Neuron (in vitro differentiated cells): ENCODE measurements around the gene ARHGAP19.

ENCODE experiments used
- H2AFZ ChIP-seq: one replicate; pipeline ENCODE4 v1.6.1; 2013; ENCODE audit warnings: low read depth, mild to moderate bottlenecking, inconsistent platforms, low read length, moderate library complexity
- H3K27me3 ChIP-seq: one replicate; pipeline ENCODE4 v1.6.1; 2013; ENCODE audit warnings: low read length; ENCODE audit not compliant: insufficient read depth
- H3K36me3 ChIP-seq: one replicate; pipeline ENCODE4 v1.6.1; 2013; ENCODE audit warnings: low read length; ENCODE audit not compliant: insufficient read depth
- H3K4me1 ChIP-seq: one replicate; pipeline ENCODE4 v1.6.1; 2013; ENCODE audit warnings: low read length; ENCODE audit not compliant: insufficient read depth
- H3K4me3 ChIP-seq: 2 replicates; pipeline ENCODE4 v1.5.1; 2013; ENCODE audit warnings: mild to moderate bottlenecking, low read length, moderate library complexity
- H3K9me3 ChIP-seq: one replicate; pipeline ENCODE4 v1.6.1; 2013; ENCODE audit warnings: low read length

The ARHGAP19 gene

DNA sequence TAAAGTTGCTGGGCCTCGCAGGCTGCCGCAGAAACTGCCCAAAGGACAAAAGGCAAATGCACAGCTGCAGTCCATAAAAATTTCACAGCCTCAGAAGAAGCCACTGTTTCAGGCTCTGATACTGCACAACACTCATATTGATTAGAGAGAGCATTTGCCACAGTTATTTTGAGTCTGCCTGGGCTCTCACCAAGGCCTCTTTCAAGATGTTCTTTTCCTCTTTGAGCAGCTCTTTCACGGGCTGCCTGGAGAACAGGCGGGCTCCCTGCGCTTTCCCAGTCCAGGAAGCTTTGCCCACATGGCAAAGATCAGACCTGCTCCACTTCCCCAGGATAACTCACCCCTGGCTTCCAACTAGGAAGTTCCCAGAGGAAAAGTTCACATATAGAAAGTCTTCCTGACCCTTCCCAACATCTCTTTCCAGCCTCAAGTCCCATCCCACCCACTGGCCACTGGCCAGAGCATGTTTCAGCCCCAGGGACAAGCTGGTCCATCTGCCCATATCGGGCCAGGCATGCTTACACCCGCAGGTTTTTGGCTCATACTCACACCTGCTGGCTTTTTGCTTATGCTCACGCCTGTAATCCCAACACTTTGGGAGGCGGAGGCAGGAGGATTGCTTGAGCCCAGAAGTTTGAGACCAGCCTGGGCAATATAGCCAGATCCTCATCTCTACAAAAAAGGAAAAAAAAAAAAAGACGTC, 110.0 kb downstream of the ARHGAP19 start:
- Histone ChIP-seq H2AFZ (no peak overlapping the region), H3K9me3 (no peaks in the 10 kb centered on the region), H3K36me3 (no peaks in the 10 kb centered on the region), H3K4me1 (peaks cover 52% of the 10 kb centered on the region), H3K4me3 (no peak overlapping the region), H3K27me3 (no peaks in the 10 kb centered on the region)

DNA sequence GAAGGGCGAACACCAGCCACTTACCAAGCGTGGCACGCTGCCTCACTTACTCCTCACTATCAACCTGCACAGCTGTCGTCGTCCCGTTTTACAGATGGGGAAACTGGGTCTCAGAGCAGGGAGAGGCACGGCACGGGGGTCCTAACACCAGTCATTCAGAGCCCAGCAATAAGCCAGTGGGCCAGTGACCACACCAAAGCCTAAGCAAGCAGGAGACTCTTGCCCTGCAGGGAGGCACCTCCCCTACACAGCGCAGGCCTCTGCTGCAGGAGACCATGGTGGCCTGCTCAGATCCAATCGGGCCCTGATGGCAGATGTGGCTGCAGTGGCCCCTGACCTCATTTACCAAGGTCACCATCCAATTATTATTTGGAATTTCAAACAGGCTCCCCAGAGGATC, 111.5 kb downstream of the ARHGAP19 start:
- H3K36me3 ChIP-seq = peaks cover under 1% of the 10 kb centered on the region
- H3K27me3 ChIP-seq = no peaks in the 10 kb centered on the region
- no peak overlapping the region for H3K4me3 ChIP-seq
- H2AFZ ChIP-seq = no peak overlapping the region
- no peaks in the 10 kb centered on the region for H3K9me3 ChIP-seq
- H3K4me1 ChIP-seq = peaks cover 52% of the 10 kb centered on the region

DNA sequence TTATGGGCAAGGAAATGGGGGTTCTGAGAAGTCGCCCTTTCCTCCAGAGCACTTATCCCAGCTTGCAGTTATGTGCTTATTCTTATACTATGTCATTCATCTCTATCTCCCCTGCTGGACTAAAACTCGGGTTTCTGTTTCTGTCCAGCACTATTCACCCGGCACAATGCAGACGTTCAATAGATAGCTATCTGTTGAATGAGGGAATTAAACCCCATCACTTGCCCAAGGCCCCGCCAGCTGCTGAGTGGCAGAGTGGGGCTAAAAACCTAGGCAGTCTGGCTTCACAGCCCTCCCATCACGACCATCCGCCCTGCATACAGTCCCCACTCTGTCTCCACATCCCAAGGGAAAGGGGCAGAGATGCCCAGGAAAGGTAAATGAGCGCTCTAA, 112.1 kb downstream of the ARHGAP19 start:
- H2AFZ ChIP-seq = no peak overlapping the region
- peaks cover 52% of the 10 kb centered on the region for H3K4me1 ChIP-seq
- H3K27me3 ChIP-seq = no peaks in the 10 kb centered on the region
- no peaks in the 10 kb centered on the region for H3K9me3 ChIP-seq
- no peak overlapping the region for H3K4me3 ChIP-seq
- H3K36me3 ChIP-seq = peaks cover 2% of the 10 kb centered on the region

DNA sequence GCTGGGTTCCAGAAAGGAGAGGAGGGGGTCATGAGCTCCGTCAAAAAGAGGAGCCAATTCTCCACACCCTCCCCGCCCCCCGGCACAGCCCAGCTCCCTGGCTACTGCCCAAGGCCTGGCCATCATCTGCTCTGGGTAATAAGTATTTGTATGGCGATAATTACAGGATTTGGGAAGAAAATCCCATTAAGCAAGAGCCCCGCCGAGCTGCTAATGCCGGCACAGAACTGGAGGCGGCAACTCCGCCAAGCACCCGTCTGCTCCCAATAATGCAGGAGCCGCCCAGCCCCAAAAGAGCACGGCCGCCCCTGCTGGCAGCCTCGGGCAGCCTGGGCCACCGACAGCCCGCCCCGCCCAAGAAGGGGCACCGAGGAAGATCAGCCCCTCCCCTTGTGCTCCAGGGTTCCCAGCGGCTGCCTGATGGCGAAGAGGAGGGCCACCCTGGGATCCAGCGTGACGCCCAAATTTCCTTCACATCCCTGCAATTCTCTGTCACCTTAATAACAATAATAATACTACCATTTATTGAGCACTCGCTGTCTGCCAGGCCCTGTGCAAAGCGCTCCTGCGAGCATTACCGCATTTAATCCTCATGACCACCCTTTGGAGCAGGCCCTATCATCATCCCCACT, 112.6 kb downstream of the ARHGAP19 start:
- peaks cover 49% of the 10 kb centered on the region for H3K4me1 ChIP-seq
- no peaks in the 10 kb centered on the region for H3K27me3 ChIP-seq
- no peak overlapping the region for H2AFZ ChIP-seq
- no peak overlapping the region for H3K4me3 ChIP-seq
- no peaks in the 10 kb centered on the region for H3K9me3 ChIP-seq
- H3K36me3 ChIP-seq = peaks cover 2% of the 10 kb centered on the region

DNA sequence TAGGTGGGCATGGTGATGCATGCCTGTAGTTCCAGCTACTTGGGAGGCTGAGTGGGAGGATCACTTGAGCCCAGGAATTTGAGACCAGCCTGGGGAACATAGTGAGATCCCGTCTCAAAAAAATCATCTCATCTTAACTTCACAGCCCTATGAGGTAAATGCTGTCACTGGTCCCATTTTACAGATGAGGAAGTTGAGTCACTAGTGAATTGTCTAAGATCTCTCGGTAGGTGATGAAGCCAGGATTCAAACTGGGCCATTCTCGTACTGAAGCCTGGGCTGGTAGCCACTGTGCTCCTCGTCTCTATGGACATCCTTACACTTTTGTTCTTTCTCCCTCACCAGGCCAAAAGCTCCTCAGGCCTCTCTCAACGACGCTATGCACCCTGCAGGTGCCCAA, 113.1 kb downstream of the ARHGAP19 start:
- Histone ChIP-seq H3K4me3 (no peak overlapping the region), H3K9me3 (no peaks in the 10 kb centered on the region), H3K4me1 (peaks cover 45% of the 10 kb centered on the region), H3K36me3 (peaks cover 2% of the 10 kb centered on the region), H3K27me3 (no peaks in the 10 kb centered on the region), H2AFZ (no peak overlapping the region)

DNA sequence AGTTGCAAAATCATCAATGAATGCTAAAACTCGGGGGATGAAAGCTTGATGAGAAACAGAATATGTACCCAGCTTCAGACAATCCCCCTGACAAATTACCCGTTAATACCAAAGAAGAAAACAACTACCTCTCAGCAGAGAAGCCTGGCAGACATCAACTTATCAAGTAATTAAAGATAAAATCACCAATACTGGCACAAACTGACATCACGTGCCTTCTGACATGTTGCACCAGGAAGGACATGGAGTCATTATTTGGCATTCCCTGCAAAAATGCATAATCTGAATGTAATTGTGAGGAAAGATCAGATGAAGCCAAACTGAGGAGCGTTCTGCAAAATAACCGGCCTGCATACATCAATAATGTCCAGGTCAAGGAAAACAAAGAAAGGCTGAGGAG, 114.4 kb downstream of the ARHGAP19 start:
- peaks cover 35% of the 10 kb centered on the region for H3K4me1 ChIP-seq
- H3K27me3 ChIP-seq = no peaks in the 10 kb centered on the region
- H3K36me3 ChIP-seq = peaks cover 2% of the 10 kb centered on the region
- no peak overlapping the region for H3K4me3 ChIP-seq
- no peaks in the 10 kb centered on the region for H3K9me3 ChIP-seq
- H2AFZ ChIP-seq = no peak overlapping the region

DNA sequence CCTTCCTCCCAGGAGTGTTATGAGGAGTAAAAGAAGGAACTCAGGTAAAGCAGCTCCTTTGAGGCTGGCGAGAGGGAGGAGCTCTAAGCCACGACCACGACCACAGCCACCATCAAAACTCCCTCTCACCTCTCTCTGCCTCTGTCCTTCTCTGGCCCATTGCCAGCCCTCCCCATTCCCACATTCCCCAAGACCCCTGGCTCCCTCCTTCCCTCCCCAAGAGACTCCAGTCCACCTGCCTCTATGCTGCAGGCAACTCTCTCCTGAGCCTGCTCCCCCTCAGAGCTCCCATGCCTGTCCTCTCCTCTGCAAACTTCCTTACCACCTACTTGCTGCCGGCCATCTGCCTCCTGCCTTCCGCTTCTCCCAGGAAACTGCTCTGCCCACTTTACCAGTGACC, 116.2 kb downstream of the ARHGAP19 start:
- no peak overlapping the region for H3K4me3 ChIP-seq
- peaks cover 21% of the 10 kb centered on the region for H3K4me1 ChIP-seq
- no peak overlapping the region for H2AFZ ChIP-seq
- H3K27me3 ChIP-seq = no peaks in the 10 kb centered on the region
- peaks cover 2% of the 10 kb centered on the region for H3K36me3 ChIP-seq
- H3K9me3 ChIP-seq = no peaks in the 10 kb centered on the region

DNA sequence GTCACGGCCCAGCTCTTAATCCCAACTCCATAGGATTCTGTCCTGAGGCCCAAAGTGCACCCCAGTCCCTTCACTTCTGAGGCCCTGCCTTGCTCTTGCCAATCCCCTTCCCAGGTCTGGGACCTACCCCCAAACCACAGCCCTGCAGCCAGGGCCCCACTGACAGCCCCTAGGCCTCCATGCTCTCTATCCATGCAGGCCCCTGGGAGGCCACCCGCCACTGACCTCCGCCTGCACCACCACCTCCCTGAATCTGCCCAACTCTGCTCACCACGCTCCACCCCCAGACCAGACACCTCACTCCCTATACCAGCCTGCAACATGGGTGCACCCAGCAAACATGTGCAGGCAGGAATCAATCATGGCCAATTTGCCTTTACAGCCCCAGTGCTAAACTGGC, 116.9 kb downstream of the ARHGAP19 start:
- Histone ChIP-seq H3K4me1 (peaks cover 14% of the 10 kb centered on the region), H3K9me3 (no peaks in the 10 kb centered on the region), H3K36me3 (peaks cover 2% of the 10 kb centered on the region), H3K27me3 (no peaks in the 10 kb centered on the region), H3K4me3 (no peak overlapping the region), H2AFZ (no peak overlapping the region)

DNA sequence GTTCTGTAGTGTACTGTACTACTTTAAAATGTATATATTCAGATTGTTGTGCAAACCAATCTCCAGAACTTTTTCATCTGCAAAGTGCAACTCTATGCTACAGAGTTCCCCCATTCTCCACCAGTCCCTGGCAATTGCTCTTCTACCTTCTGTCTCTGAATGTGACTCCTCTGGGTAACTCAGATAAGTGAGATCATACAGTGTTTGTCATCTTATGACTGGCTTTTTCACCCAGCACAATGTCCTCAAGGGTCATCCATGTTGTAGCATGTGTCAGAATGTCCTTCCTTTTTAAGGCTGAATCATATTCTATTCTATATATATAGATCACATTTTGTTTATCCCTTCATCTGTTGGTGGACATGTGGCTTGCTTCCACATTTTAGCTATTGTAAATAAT, 117.5 kb downstream of the ARHGAP19 start:
- Histone ChIP-seq H2AFZ (no peak overlapping the region), H3K4me3 (no peak overlapping the region), H3K36me3 (peaks cover 2% of the 10 kb centered on the region), H3K4me1 (peaks cover 8% of the 10 kb centered on the region), H3K9me3 (no peaks in the 10 kb centered on the region), H3K27me3 (no peaks in the 10 kb centered on the region)

DNA sequence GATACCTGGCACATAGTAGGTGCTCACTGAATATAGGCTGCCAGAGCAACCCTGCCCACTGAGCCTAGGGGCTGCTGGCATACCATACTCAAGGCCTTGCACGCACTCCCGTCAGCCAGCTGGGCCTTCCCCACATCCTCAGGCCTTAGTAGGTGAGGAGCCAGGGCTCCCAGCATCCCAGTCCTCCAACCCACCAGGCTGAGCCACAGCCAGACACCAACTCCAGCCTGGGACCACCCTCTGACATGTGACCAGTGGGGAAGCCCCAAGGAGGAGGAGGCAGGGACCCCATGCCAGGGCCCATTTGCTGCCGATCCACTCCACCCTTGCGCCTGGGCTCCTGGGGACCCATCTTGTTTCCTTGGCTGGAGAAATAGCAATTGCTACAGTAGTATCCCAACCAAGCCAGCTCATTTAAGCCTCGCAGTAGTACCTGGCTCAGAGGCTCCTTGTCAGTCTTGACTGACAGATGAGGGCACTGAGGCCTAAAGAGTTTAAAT, 118.1 kb downstream of the ARHGAP19 start:
- Histone ChIP-seq H3K27me3 (no peaks in the 10 kb centered on the region), H2AFZ (no peak overlapping the region), H3K4me3 (no peak overlapping the region), H3K9me3 (no peaks in the 10 kb centered on the region), H3K4me1 (peaks cover 2% of the 10 kb centered on the region), H3K36me3 (peaks cover 2% of the 10 kb centered on the region)

DNA sequence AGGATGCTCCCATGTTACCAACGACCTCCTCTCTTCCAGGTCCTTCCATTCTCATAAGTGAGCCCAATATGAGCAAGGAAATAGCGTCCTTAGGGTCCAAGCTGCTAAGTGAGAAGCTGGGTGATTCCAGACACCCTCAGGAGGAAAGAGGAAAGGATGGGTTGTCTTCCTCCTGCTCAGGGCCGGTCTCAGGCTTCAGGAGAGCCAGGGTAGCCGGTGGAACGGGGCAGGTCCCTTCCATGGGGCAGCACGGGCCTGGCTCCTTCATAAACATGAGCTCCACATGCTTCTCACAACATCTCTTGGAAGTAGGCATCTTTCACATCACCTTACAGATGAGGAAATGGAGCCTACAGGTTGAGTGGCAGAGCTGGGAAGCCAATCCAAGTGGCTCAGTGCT, 119.4 kb downstream of the ARHGAP19 start:
- peaks cover 2% of the 10 kb centered on the region for H3K36me3 ChIP-seq
- no peak overlapping the region for H3K4me3 ChIP-seq
- H3K4me1 ChIP-seq = no peaks in the 10 kb centered on the region
- no peaks in the 10 kb centered on the region for H3K9me3 ChIP-seq
- no peaks in the 10 kb centered on the region for H3K27me3 ChIP-seq
- H2AFZ ChIP-seq = no peak overlapping the region
